Omental fat pad (tissue), 4 donors: ENCODE results near the gene OOSP4B. TPM values are rescaled to one million over a fixed set of nuclear protein-coding genes. Genes with fewer than 3 reads are reported as not detected.

ENCODE experiments used
- ATAC-seq: fragments of 150-250 bp; one replicate; pipeline ENCODE4 v1.9.1; 2016; ENCODE audit warnings: mild to moderate bottlenecking, moderate library complexity; ENCODE audit not compliant: low FRiP score
- DNase-seq: peaks from one replicate; pipeline ENCODE4 v3.0.0-alpha.2; 2019; ENCODE audit warnings: low spot score
- CTCF ChIP-seq, 3 donors: fragments of 450-650 bp; IDR thresholded peaks; one replicate each; pipeline ENCODE4 v1.5.1; 2016 to 2017; ENCODE audit warnings: antibody characterized with exemption in 3 of 3, mild to moderate bottlenecking in 3 of 3, moderate library complexity in 2 of 3
- total RNA-seq, 4 donors: library from RNA; depleted of rRNA; stranded (reverse); fragments of >200 nt; gene quantifications; one replicate each; pipeline ENCODE4 v1.1.0, GENCODE V29; 2016

The OOSP4B gene
- total RNA-seq, 4 donors from 2014 or later = not detected

DNA sequence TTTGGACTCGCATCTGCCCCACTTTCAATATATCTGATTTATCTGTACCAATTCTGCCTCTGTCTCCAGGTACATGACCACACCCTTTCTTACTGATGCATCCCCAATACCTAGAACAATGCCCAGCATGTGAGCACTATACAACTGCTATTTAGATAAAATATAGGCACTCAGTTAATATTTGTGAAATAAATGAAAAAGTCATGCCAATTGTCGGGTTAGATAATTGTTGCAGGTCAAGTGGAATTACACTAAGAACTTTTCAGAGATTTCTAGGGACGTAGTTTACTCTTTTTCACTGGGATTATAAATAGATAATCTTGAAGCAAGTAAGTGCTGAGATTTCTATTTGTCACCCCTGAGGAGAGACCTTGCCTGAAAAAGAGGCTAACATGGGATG is 32.6 kb upstream of the OOSP4B start:
- no peak for DNase-seq
- no peak for TF ChIP-seq CTCF (IDR thresholded peaks at IDR 0.05)
- ATAC-seq = no peak

DNA sequence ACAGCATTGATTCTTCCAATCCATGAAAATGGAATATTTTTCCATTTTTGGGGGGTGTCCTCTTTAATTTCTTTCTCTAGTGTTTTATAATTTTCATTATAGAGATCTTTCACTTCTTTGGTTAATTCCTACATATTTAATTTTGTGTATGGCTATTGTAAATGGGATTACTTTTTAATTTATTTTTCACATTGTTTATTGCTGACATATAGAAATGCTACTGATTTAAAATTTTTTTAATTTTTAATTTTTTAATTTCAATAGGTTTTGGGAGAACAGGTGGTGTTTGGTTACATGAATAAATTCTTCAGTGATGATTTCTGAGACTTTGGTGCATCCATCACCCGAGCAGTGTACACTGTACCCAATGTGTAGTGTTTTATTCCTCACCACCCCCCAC is 26.6 kb upstream of the OOSP4B start:
- no peak for TF ChIP-seq CTCF (IDR thresholded peaks at IDR 0.05)
- no peak for ATAC-seq
- no peak for DNase-seq

- DNase-seq (no peak), ATAC-seq (no peak)
- TF ChIP-seq CTCF (IDR thresholded peaks at IDR 0.05) = no peak
Observed at GRCh38 chr11:59992425-59992824, 24.6 kb upstream of the OOSP4B start.

- TF ChIP-seq CTCF (IDR thresholded peaks at IDR 0.05) = no peak
- DNase-seq = no peak
- ATAC-seq = no peak
Observed at GRCh38 chr11:59997800-59998199, 19.2 kb upstream of the OOSP4B start.

DNA sequence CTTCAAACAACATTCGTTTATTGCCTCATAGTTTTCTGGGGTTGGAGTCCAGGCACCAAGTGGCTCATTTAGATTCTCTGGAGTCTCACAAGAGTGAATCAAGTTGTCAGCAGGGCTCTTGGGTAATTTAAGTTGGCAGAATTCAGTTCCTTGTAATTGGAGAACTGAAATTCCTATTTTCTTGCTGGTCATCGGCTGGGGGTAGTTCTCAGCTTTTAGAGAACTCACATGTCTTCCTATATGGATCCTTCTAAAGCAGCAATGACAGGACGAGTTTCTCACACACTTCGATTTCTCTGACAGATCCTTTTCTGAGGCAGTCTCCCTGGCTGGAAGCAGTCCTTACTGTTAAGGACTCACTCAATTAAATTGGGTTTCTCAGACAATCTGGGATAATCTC is 17.3 kb upstream of the OOSP4B start:
- TF ChIP-seq CTCF (IDR thresholded peaks at IDR 0.05) = no peak
- no peak for DNase-seq
- no peak for ATAC-seq

- TF ChIP-seq CTCF (IDR thresholded peaks at IDR 0.05) = no peak
Observed at GRCh38 chr11:60003729-60004128, 13.3 kb upstream of the OOSP4B start.

DNA sequence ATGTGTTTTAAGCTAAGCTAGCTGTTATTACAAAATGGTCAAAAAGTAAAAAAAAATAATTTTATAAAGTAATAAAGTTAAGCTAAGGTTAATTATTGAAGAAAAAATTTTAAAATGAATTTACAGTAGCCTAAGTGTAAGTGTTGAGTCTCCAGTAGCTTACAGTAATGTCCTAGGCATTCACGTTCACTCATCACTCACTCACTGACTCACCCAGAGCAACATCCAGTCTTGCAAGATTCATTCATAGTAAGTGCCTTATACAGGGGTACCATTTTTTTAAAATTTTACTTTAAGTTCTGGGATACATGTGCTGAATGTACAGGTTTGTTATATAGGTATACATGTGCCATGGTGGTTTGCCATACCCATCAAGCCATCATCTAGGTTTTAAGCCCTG is 11.6 kb upstream of the OOSP4B start:
- no peak for TF ChIP-seq CTCF (IDR thresholded peaks at IDR 0.05)
- DNase-seq (no peak), ATAC-seq (no peak)

More at GRCh38 chr11:60003729-60004128, 13.3 kb upstream of the OOSP4B start:
- ATAC-seq (no peak), DNase-seq (no peak)
